Renal cortical epithelial cell (primary cell): ENCODE data around the gene SIGLEC15. TPM values are rescaled to one million over a fixed set of nuclear protein-coding genes. Genes with fewer than 3 reads are reported as not detected.

Experiments
- DNase-seq: peaks from one replicate; pipeline ENCODE4 v3.0.0-alpha.2; 2011; ENCODE audit warnings: low read depth
- total RNA-seq: library from RNA; depleted of rRNA; stranded (reverse); fragments of >200 nt; gene quantifications from 2 replicates; pipeline ENCODE4 v1.2.3, GENCODE V29; 2014

SIGLEC15 gene
- total RNA-seq, 1 donor from 2014 or later = 1.1 TPM

DNA sequence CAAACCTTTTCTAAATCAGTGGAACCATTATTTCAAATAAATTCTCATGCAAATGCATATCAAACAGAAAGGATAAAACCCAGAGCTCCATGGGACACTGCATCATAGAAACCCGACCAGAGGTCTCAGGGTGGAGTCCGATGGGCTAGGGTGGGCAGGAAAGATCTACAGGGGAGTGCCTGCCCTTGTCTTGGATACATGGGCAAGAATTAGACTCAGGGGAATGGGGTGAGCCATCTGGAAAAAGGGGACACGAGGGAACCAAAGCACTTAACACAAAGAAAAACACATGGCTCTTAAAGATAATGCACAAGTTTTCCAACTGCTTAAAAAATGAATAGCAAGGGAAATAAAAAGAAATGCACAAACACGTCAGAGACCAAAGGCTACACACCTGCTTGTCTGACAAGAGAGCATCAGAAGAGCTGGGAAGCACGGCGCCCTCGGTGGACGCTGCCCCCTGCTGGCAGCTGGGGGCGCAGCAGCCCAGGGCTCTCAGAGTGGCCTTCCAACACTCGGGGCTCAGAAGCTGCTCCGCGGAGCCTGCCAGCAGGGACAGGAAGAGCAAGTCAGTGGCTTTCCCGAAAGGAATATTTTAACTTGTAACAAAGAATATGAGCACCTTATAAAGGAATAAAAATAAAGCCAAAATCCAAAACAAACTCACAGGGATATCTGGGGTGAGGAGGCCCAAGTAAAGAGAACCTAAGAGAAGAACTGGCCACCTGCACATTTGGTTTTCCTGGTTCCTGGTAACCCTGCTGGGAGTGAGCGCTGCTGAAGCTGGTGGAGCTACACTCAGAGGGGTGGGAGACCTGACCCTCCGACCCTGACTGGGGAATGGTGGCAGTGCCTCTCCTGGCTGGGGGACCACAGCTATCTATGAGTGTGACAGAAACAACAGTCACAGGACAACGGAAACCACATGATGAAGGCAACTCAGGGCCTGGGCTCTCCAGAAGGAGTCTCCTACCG lies 54.5 kb downstream of the SIGLEC15 start:
- peak; percentile 30 for DNase-seq

DNA sequence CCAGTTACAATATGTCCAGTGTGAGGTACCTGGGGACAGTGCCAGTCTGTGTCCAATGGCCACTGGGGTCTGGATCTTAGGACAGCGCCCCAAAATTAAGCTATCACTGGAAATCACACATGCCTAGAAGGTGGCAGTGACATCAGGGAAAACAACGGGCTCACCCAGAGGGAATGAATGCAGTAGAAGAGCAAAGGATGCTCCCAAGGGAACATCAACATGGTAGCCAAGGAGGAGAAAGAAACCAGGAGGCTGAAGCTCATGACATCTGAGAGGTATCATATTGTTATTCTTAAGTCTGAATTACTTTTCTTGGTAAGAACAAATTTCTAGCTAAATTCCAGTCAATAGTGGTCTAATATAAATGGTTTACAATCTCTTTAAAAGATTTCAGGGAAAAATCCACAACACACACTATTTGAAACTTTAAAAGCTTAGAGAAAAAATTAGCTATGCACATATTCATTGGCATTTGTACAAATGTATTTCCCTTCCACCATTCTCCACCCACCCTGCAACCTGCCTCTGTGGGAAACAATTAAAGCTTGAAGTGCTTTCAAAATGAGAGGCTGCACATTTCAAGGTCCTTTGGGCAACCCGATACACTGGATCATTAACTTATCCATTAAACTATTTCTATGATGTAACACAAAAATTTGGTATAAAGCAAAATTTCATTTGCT lies 55.5 kb downstream of the SIGLEC15 start:
- no peak for DNase-seq

DNA sequence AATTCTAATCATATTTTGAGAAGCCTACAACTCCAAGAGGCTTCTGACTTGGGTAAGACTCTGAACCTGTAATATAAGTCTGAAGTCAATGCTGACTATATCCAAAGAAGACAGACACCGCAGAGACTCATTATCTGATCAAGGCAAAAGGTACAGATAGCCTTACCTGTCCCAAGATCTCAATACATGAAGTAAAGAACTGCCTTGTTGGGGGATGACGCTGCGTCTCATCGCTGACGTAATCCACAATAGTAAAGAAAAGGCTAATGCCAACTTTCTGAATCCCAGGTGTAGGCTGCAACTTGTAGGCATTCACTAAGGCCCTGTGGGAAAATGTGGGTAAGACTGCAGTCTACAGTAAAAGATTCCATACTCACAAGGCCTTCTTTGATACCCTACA lies 62.1 kb downstream of the SIGLEC15 start:
- DNase-seq = no peak

DNA sequence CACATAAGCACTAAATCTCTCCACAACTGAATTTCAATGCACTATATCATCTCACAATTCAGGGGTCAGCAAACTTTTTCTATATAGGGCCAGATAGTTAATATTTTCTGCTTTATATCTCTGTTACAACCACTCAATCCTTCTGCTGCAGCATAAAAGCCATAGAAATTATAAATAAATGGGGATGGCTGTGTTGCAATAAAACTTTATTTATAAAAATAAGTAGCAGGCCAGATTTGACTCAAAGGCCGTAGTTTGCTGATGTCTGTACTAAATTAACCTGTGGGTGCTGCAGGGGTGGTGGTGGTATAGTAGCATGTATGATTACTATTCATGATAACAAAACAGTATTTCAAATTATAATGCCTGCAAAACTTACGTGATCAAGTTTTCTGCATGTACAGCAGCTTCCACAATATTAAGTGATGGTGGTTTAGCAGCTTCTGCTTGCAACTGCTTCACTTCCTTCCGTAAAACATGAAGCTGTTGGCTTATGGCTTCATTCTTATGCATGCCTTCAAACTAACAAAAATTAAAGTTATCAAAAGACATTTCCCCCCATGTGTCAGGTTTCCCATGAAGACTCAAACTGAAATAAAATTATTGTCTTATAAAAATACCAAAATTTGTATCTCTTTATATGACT lies 64.1 kb downstream of the SIGLEC15 start:
- no peak for DNase-seq

DNA sequence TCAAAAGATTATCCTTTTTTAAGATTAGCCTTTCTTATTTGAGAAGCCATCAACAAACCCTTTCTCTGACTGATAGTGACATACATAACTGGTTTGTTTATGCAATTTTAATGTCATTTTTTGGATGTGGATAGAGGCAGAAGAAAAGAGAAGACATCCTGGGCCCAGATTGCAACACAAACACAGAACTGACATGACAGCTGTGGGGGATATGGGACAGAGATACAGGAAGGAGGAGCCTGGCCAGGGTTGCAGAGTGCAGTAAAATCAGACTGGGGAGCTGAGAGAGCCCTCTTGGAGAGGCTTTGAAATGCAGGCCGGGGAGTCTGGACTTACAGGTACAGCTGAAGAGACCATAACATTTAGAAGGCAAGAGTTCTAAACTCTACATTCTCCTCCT lies 65.1 kb downstream of the SIGLEC15 start:
- no peak for DNase-seq

DNA sequence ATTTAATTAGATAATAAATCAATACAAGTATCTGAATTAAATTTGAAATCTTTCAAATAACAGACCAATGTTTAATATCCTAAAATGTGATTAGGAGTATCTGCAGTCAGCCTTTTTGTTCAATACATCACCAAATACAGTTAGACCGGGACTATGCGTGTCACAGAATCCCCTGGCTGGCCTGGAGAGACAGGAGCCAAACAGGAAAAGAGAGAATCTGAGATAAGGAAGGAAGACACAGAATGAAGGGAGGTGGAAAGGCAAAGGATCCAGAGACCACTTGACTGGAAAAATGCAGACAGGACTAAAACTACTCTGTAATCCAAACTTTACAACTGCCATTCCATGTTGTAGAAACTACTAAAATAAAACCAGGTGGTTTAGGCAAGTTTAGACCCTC lies 66.3 kb downstream of the SIGLEC15 start:
- DNase-seq = no peak

Other genes with a start within 250 kb of the SIGLEC15 start
- gene SLC14A2, start 210.2 kb upstream of the SIGLEC15 start, total RNA-seq = 0.60 TPM in 1 of 2 replicates, not detected in the other
- 0.15 and 0.17 TPM in 2 replicates for gene SLC14A1, start 101.5 kb upstream of the SIGLEC15 start, total RNA-seq
- gene EPG5, start 141.7 kb downstream of the SIGLEC15 start, total RNA-seq = 21.9 and 44.0 TPM in 2 replicates
- gene PSTPIP2, start 246.6 kb downstream of the SIGLEC15 start, total RNA-seq = 21.9 and 28.9 TPM in 2 replicates